ENCODE measurements around the gene LRRC15. TPM values are rescaled to one million over a fixed set of nuclear protein-coding genes. Genes with fewer than 3 reads are reported as not detected.

The LRRC15 gene
- total RNA-seq, result 7.1 and 29.7 TPM in 2 replicates

GRCh38 chr3:194369522-194370279 is at the start of gene LRRC15:
TSS of gene LRRC15 (minus strand) at chr3:194369743. CDS start at chr3:194361043, 8,700 bp downstream.

GRCh38 chr3:194399166-194399565 is 29.6 kb upstream of the LRRC15 start, which contains the start of gene GP5:
TSS of gene GP5 (minus strand) at chr3:194399266. CDS start at chr3:194398282, 984 bp downstream.

GRCh38 chr3:194351080-194351672 is 18.4 kb downstream of the LRRC15 start, which contains the start of gene CPN2:
TSS of gene CPN2 (minus strand) at chr3:194351328. CDS start at chr3:194342702, 8,626 bp downstream.

Other genes starting within 250 kb of the LRRC15 start
- gene HES1, start 233.6 kb downstream of the LRRC15 start, total RNA-seq, result 11.6 and 92.6 TPM in 2 replicates
- gene CPN2, start 18.4 kb downstream of the LRRC15 start, total RNA-seq, result under 0.01 TPM in 1 of 2 replicates, not detected in the other
- under 0.01 and 0.13 TPM in 2 replicates for gene GP5, start 29.5 kb upstream of the LRRC15 start, total RNA-seq
- 228 and 241 TPM in 2 replicates for gene ATP13A3, start 117.3 kb upstream of the LRRC15 start, total RNA-seq

All from articular chondrocyte of knee joint (primary cell).